HEK293T (cell line): ENCODE data around the gene RNU6-9.

Experiments
- CTCF ChIA-PET: fragments of 350-600 bp; formaldehyde crosslinking; extraction: SDS; loops from one replicate; lab custom pipeline; 2021; ENCODE audit warnings: antibody characterized with exemption, inconsistent platforms; lab: Yijun Ruan, JAX
- POLR2A ChIA-PET: fragments of 350-600 bp; formaldehyde crosslinking; extraction: SDS; loops from one replicate; lab custom pipeline; 2020; ENCODE audit warnings: antibody characterized with exemption, inconsistent platforms; lab: Yijun Ruan, JAX
- DNase-seq: peaks from one replicate; pipeline ENCODE4 v3.0.0; 2012; ENCODE audit warnings: mixed read lengths; ENCODE audit errors: extremely low spot score
- ARNT ChIP-seq: fragments of 450-650 bp; IDR thresholded peaks from 2 replicates; pipeline ENCODE4 v1.6.1; 2017; ENCODE audit warnings: mild to moderate bottlenecking
- BHLHE40 ChIP-seq: fragments of 450-650 bp; IDR thresholded peaks from 2 replicates; pipeline ENCODE4 v1.6.1; 2016; ENCODE audit warnings: mild to moderate bottlenecking, moderate library complexity, borderline replicate concordance
- CTBP1 ChIP-seq: fragments of 450-650 bp; IDR thresholded peaks from 2 replicates; pipeline ENCODE4 v1.6.1; 2016; ENCODE audit warnings: borderline replicate concordance
- ELF4 ChIP-seq: fragments of 450-650 bp; IDR thresholded peaks from 2 replicates; pipeline ENCODE4 v1.6.1; 2017; ENCODE audit warnings: antibody characterized with exemption
- FOXA1 ChIP-seq: fragments of 450-650 bp; IDR thresholded peaks from 2 replicates; pipeline ENCODE4 v1.6.1; 2016; ENCODE audit warnings: mild to moderate bottlenecking
- FOXK2 ChIP-seq: fragments of 450-650 bp; IDR thresholded peaks from 2 replicates; pipeline ENCODE4 v1.6.1; 2016; ENCODE audit warnings: mild to moderate bottlenecking
- FOXM1 ChIP-seq: fragments of 450-650 bp; IDR thresholded peaks from 2 replicates; pipeline ENCODE4 v1.6.1; 2017; ENCODE audit warnings: mild to moderate bottlenecking, borderline replicate concordance
- HDGF ChIP-seq: fragments of 450-650 bp; IDR thresholded peaks from 2 replicates; pipeline ENCODE4 v1.6.1; 2017; ENCODE audit warnings: antibody characterized with exemption, borderline replicate concordance
- L3MBTL2 ChIP-seq: fragments of 450-650 bp; conservative IDR thresholded peaks from 2 replicates; pipeline ENCODE4 v1.6.1; 2016; ENCODE audit warnings: mild to moderate bottlenecking
- LEF1 ChIP-seq: fragments of 450-650 bp; IDR thresholded peaks from 2 replicates; pipeline ENCODE4 v1.6.1; 2017; ENCODE audit warnings: mild to moderate bottlenecking, borderline replicate concordance
- NFRKB ChIP-seq: fragments of 450-650 bp; IDR thresholded peaks from 2 replicates; pipeline ENCODE4 v1.6.1; 2016; ENCODE audit warnings: mild to moderate bottlenecking, moderate library complexity
- PKNOX1 ChIP-seq: fragments of 450-650 bp; IDR thresholded peaks from 2 replicates; pipeline ENCODE4 v1.6.1; 2016
- SP1 ChIP-seq: fragments of 450-650 bp; IDR thresholded peaks from 2 replicates; pipeline ENCODE4 v1.6.1; 2017
- SUZ12 ChIP-seq: fragments of 450-650 bp; IDR thresholded peaks from 2 replicates; pipeline ENCODE4 v1.6.1; 2016; ENCODE audit warnings: mild to moderate bottlenecking
- TARDBP ChIP-seq: fragments of 450-650 bp; IDR thresholded peaks from 2 replicates; pipeline ENCODE4 v1.6.1; 2016
- ZNF384 ChIP-seq: fragments of 450-650 bp; IDR thresholded peaks from 2 replicates; pipeline ENCODE4 v1.6.1; 2016

RNU6-9 gene

GRCh38 chr19:896999-897398, 3.7 kb downstream of the RNU6-9 start:
- CTCF ChIA-PET: no interaction called here
- no peak for DNase-seq
- TF ChIP-seq TARDBP (no peak), LEF1 (no peak), ELF4 (no peak), SUZ12 (no peak), FOXK2 (no peak), CTBP1 (no peak), HDGF (no peak)

GRCh38 chr19:897442-898039, 4.3 kb downstream of the RNU6-9 start:
- POLR2A ChIA-PET: no interaction called here
- DNase-seq: no peak
- no peak for TF ChIP-seq CTBP1
- no peak for TF ChIP-seq ARNT
- TF ChIP-seq SUZ12: no peak
- no peak for TF ChIP-seq HDGF
- no peak for TF ChIP-seq FOXA1
- TF ChIP-seq TARDBP: no peak
- no peak for TF ChIP-seq FOXK2
- TF ChIP-seq ZNF384: no peak
- no peak for TF ChIP-seq NFRKB
- TF ChIP-seq ELF4: no peak
- TF ChIP-seq BHLHE40: no peak
- no peak for TF ChIP-seq LEF1
- TF ChIP-seq L3MBTL2: no peak
- no peak for TF ChIP-seq FOXM1
- no peak for TF ChIP-seq PKNOX1
- TF ChIP-seq SP1: no peak
- CTCF ChIA-PET: no interaction called here

More at GRCh38 chr19:896999-897398, 3.7 kb downstream of the RNU6-9 start:
- POLR2A ChIA-PET: no interaction called here

GRCh38 chr19:898663-899062, 5.4 kb downstream of the RNU6-9 start:
- DNase-seq: no peak
- TF ChIP-seq FOXK2: no peak
- no peak for TF ChIP-seq HDGF
- TF ChIP-seq PKNOX1: no peak
- no peak for TF ChIP-seq TARDBP
- TF ChIP-seq FOXA1: no peak
- TF ChIP-seq FOXM1: no peak
- no peak for TF ChIP-seq NFRKB
- TF ChIP-seq L3MBTL2: no peak
- ChIA-PET POLR2A (no interaction called here), CTCF (no interaction called here)

- ChIA-PET POLR2A (no interaction called here), CTCF (no interaction called here)
- no peak for DNase-seq
- TF ChIP-seq CTBP1 (no peak), FOXK2 (no peak), ZNF384 (no peak)
Observed at GRCh38 chr19:899336-900042, 6.2 kb downstream of the RNU6-9 start.

GRCh38 chr19:900043-900301, 6.7 kb downstream of the RNU6-9 start:
- CTCF ChIA-PET: no interaction called here
- POLR2A ChIA-PET: no interaction called here
- no peak for TF ChIP-seq ZNF384
- TF ChIP-seq PKNOX1: no peak
- no peak for TF ChIP-seq NFRKB
- no peak for TF ChIP-seq CTBP1
- TF ChIP-seq FOXA1: no peak
- TF ChIP-seq LEF1: no peak
- TF ChIP-seq BHLHE40: no peak
- no peak for TF ChIP-seq ELF4
- TF ChIP-seq HDGF: no peak
- no peak for DNase-seq

GRCh38 chr19:900302-901111, 7.2 kb downstream of the RNU6-9 start:
- DNase-seq: peak; percentile 72
- TF ChIP-seq CTBP1 (no peak), PKNOX1 (no peak), FOXM1 (no peak), L3MBTL2 (no peak), HDGF (no peak), SP1 (no peak), SUZ12 (no peak), BHLHE40 (no peak), TARDBP (no peak), FOXA1 (no peak), ELF4 (no peak), FOXK2 (no peak)
- ChIA-PET POLR2A (no interaction called here), CTCF (no interaction called here)
